ENCODE data around the gene USF1.

USF1 gene

DNA sequence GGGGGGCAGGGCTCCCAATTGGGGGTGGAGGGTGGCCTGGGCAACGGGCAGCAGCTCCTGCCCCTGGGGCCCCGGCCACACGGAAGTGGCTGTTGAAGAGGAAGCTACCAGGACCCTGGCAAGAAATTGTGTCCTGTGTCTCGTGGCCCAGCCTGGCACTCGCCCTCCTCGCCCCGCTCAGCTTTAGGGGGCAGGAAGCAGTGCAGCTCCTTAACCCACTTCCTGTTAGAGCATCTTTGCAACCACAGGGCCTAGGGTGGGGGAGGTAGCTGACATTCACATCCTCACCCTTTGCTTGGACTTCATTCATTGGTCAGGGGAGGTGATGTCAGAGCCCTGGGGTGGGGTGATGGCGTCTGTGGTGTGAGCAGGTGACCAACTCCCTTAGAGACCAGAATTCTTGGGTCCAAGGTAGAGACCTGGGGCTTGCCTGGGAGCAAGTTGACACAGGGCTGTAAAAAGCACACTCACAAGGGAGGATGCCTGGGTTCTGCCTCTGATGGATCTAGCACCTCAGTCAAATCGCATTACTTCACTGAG lies 24.0 kb upstream of the USF1 start, which contains the start of gene ARHGAP30:
Gene ARHGAP30, minus strand, starts transcription at position 161 of the 540 bp plus-strand sequence. CDS start 267 bp downstream, outside the sequence.
- no peak for TF ChIP-seq EZH2 (IDR thresholded peaks at IDR 0.05; ENCODE audit: borderline replicate concordance, low read depth, low read length, severe bottlenecking)
- TF ChIP-seq, protein P1, sequence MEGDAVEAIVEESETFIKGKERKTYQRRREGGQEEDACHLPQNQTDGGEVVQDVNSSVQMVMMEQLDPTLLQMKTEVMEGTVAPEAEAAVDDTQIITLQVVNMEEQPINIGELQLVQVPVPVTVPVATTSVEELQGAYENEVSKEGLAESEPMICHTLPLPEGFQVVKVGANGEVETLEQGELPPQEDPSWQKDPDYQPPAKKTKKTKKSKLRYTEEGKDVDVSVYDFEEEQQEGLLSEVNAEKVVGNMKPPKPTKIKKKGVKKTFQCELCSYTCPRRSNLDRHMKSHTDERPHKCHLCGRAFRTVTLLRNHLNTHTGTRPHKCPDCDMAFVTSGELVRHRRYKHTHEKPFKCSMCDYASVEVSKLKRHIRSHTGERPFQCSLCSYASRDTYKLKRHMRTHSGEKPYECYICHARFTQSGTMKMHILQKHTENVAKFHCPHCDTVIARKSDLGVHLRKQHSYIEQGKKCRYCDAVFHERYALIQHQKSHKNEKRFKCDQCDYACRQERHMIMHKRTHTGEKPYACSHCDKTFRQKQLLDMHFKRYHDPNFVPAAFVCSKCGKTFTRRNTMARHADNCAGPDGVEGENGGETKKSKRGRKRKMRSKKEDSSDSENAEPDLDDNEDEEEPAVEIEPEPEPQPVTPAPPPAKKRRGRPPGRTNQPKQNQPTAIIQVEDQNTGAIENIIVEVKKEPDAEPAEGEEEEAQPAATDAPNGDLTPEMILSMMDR (IDR thresholded peaks at IDR 0.05; ENCODE audit: borderline replicate concordance, extremely low read depth, low read length, poor library complexity, severe bottlenecking), result no peak
- Histone ChIP-seq H3K36me3 (ENCODE audit: insufficient read depth, low read length) (peaks cover 12% of the 10 kb centered on the region), H3K4me2 (ENCODE audit: insufficient read depth, low read length) (peak within 1 kb of the TSS; percentile 92), H3K27ac (ENCODE audit: low read length) (peak within 1 kb of the TSS; percentile 96), H3K27me3 (ENCODE audit: insufficient read depth, low read length, poor library complexity) (no peaks in the 10 kb centered on the region), H3K4me1 (ENCODE audit: insufficient read depth, low read length) (peaks cover 43% of the 10 kb centered on the region), H3K9me3 (ENCODE audit: insufficient read depth, low read length, severe bottlenecking) (no peaks in the 10 kb centered on the region), H3K79me2 (ENCODE audit: insufficient read depth, low read length) (peaks cover 47% of the 10 kb centered on the region), H3K4me3 (ENCODE audit: low read depth in 1 of 2, low read length in 2 of 2) (peak within 1 kb of the TSS; percentile 73 to 77), H4K20me1 (ENCODE audit: insufficient read depth, low read length) (peaks cover 16% of the 10 kb centered on the region), H3K9ac (ENCODE audit: low read depth, low read length) (peak within 1 kb of the TSS; percentile 96), H2AFZ (ENCODE audit: low read depth, low read length) (peak within 1 kb of the TSS; percentile 75)
- ATAC-seq (ENCODE audit: insufficient read depth, low read depth) (peak; percentile 89), DNase-seq (peak; percentile 94)

DNA sequence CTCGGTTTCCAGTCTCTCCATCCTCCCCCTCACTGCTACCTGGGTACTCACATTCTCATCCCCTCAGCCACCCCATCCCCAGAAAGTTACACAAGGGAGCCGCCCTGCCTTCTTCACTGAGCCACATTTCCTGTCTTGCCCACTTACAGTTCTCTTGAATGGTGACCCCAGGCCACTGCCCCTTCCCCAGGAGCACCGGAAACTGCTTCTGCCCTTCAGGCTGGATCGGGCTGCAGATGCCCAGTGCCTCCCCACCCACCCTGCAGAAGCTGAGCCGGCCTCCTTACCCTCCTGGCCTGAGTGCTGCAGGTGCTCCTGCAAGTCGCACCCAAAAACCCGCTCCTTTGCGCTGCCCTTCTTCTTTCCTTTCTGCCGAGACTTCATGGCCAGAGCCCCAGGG lies 23.5 kb upstream of the USF1 start:
- H3K36me3 ChIP-seq (ENCODE audit: insufficient read depth, low read length), result peaks cover 14% of the 10 kb centered on the region
- peak overlapping the region; percentile 63 for H2AFZ ChIP-seq (ENCODE audit: low read depth, low read length)
- peaks cover 16% of the 10 kb centered on the region for H4K20me1 ChIP-seq (ENCODE audit: insufficient read depth, low read length)
- H3K4me3 ChIP-seq (ENCODE audit: low read depth in 1 of 2, low read length in 2 of 2), result peak overlapping the region; percentile 73 to 77
- ATAC-seq (ENCODE audit: insufficient read depth, low read depth), result peak; percentile 1; the same call in 1 of the 3 replicates
- TF ChIP-seq EZH2 (IDR thresholded peaks at IDR 0.05; ENCODE audit: borderline replicate concordance, low read depth, low read length, severe bottlenecking), result no peak
- TF ChIP-seq, protein P1 (IDR thresholded peaks at IDR 0.05; ENCODE audit: borderline replicate concordance, extremely low read depth, low read length, poor library complexity, severe bottlenecking), result no peak
- peak overlapping the region; percentile 96 for H3K9ac ChIP-seq (ENCODE audit: low read depth, low read length)
- H3K4me1 ChIP-seq (ENCODE audit: insufficient read depth, low read length), result peaks cover 43% of the 10 kb centered on the region
- peak; percentile 36 for DNase-seq
- H3K4me2 ChIP-seq (ENCODE audit: insufficient read depth, low read length), result peak overlapping the region; percentile 92
- no peaks in the 10 kb centered on the region for H3K27me3 ChIP-seq (ENCODE audit: insufficient read depth, low read length, poor library complexity)
- H3K27ac ChIP-seq (ENCODE audit: low read length), result peak overlapping the region; percentile 96
- peaks cover 52% of the 10 kb centered on the region for H3K79me2 ChIP-seq (ENCODE audit: insufficient read depth, low read length)
- H3K9me3 ChIP-seq (ENCODE audit: insufficient read depth, low read length, severe bottlenecking), result no peaks in the 10 kb centered on the region

DNA sequence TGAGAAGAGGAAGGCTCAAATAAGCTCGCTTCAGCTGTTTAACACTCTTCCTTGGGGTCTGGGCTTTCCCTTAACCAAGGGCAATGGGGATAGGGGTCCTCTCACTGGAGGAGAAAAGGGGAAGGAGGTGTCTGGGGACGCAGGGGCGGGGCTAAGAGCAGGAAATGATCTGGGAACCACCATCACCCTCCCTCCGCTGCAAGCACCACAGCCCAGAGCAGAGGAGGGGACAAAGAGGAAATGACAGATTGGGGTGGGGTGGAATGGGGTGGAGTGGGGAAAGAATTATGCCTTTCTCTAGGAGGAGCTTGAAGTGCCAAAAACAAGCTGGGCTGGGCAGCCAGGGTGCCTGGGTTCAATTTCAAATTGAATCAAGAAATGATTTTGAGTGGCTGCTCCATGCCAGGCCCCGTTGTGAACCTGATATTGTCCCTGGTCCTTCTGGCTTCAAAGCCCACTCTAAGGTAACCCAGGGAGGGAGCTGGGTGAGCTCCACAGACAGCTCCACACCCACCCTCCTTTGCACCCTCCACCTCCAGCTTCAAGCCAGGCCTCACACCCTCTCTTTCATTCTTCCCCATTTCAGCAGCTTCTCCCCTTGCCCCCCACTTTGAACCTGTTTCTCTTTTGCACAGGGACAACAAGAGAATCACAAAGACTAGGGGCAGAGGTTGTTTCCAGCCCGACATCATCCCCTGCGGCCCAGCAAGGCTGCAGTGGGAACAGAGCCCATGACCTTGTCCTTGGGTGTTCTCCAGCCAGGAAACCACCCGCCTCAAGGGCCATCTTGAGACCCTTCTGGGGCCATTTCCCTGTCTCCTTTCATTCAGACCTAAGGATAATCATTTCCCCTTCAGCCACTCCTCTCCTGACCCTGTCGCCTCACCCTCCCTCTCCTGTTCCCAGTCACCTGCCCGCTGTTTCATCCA lies 22.8 kb upstream of the USF1 start:
- peaks cover 19% of the 10 kb centered on the region for H3K36me3 ChIP-seq (ENCODE audit: insufficient read depth, low read length)
- H3K79me2 ChIP-seq (ENCODE audit: insufficient read depth, low read length), result peaks cover 59% of the 10 kb centered on the region
- peak overlapping the region; percentile 92 for H3K4me2 ChIP-seq (ENCODE audit: insufficient read depth, low read length)
- H3K4me1 ChIP-seq (ENCODE audit: insufficient read depth, low read length), result peaks cover 43% of the 10 kb centered on the region
- H3K27me3 ChIP-seq (ENCODE audit: insufficient read depth, low read length, poor library complexity), result no peaks in the 10 kb centered on the region
- peak overlapping the region; percentile 96 for H3K9ac ChIP-seq (ENCODE audit: low read depth, low read length)
- peak overlapping the region; percentile 73 to 77 for H3K4me3 ChIP-seq (ENCODE audit: low read depth in 1 of 2, low read length in 2 of 2)
- peak overlapping the region; percentile 63 for H2AFZ ChIP-seq (ENCODE audit: low read depth, low read length)
- peaks cover 16% of the 10 kb centered on the region for H4K20me1 ChIP-seq (ENCODE audit: insufficient read depth, low read length)
- TF ChIP-seq, protein P1 (IDR thresholded peaks at IDR 0.05; ENCODE audit: borderline replicate concordance, extremely low read depth, low read length, poor library complexity, severe bottlenecking), result no peak
- TF ChIP-seq EZH2 (IDR thresholded peaks at IDR 0.05; ENCODE audit: borderline replicate concordance, low read depth, low read length, severe bottlenecking), result no peak
- DNase-seq (peak; percentile 92), ATAC-seq (ENCODE audit: insufficient read depth, low read depth) (peak; percentile 81)
- H3K9me3 ChIP-seq (ENCODE audit: insufficient read depth, low read length, severe bottlenecking), result no peaks in the 10 kb centered on the region
- H3K27ac ChIP-seq (ENCODE audit: low read length), result peak overlapping the region; percentile 96

All from DND-41 (cell line).